ENCODE results near the gene IL22. TPM values are rescaled to one million over a fixed set of nuclear protein-coding genes. Genes with fewer than 3 reads are reported as not detected.

IL22 gene
- total RNA-seq, 1 experiment from 2014 or later: not detected

GRCh38 chr12:68242777-68243176 is 10.6 kb downstream of the IL22 start:
- ChIA-PET POLR2A (no interaction called here), CTCF (no interaction called here)
- no peak overlapping the region for H3K27ac Mint-ChIP-seq
- no peak for ATAC-seq
- no peak overlapping the region for H3K4me3 Mint-ChIP-seq
- no peak for DNase-seq (ENCODE audit: low spot score)
- H3K27me3 Mint-ChIP-seq (ENCODE audit: low read depth): peaks cover 3% of the 10 kb centered on the region; the same call in 1 of the 2 replicates
- peaks cover 12% of the 10 kb centered on the region for H3K36me3 Mint-ChIP-seq
- peaks cover 20% of the 10 kb centered on the region for H3K9me3 Mint-ChIP-seq
- TF ChIP-seq NR1H2 (CRISPR knock-in tag; IDR thresholded peaks at IDR 0.05): no peak
- no peak for TF ChIP-seq SP1 (CRISPR knock-in tag; conservative IDR thresholded peaks at IDR 0.05)
- no peak for TF ChIP-seq GRHL2 (CRISPR knock-in tag; IDR thresholded peaks at IDR 0.05; ENCODE audit: insufficient replicate concordance, severe bottlenecking)
- TF ChIP-seq TEAD1 (CRISPR knock-in tag; IDR thresholded peaks at IDR 0.05): no peak
- TF ChIP-seq IRF2 (CRISPR knock-in tag; IDR thresholded peaks at IDR 0.05; ENCODE audit: borderline replicate concordance, low read depth): no peak
- no peak for TF ChIP-seq CDX4 (CRISPR knock-in tag; IDR thresholded peaks at IDR 0.05; ENCODE audit: borderline replicate concordance)
- no peak for TF ChIP-seq ZNF512 (CRISPR knock-in tag; IDR thresholded peaks at IDR 0.05; ENCODE audit: borderline replicate concordance)
- TF ChIP-seq HMGXB4 (CRISPR knock-in tag; IDR thresholded peaks at IDR 0.05): no peak
- TF ChIP-seq GABPB1 (CRISPR knock-in tag; IDR thresholded peaks at IDR 0.05): no peak
- no peak for TF ChIP-seq CREM (CRISPR knock-in tag; IDR thresholded peaks at IDR 0.05)
- no peak for TF ChIP-seq ZNF263 (CRISPR knock-in tag; IDR thresholded peaks at IDR 0.05; ENCODE audit: low read depth)
- no peak for TF ChIP-seq ERG (CRISPR knock-in tag; IDR thresholded peaks at IDR 0.05)
- TF ChIP-seq MLX (CRISPR knock-in tag; IDR thresholded peaks at IDR 0.05): no peak
- H3K4me1 Mint-ChIP-seq: no peaks in the 10 kb centered on the region

- H3K4me3 Mint-ChIP-seq: no peak overlapping the region
- ATAC-seq (no peak), DNase-seq (ENCODE audit: low spot score) (no peak)
- no peaks in the 10 kb centered on the region for H3K36me3 Mint-ChIP-seq
- ChIA-PET CTCF (no interaction called here), POLR2A (no interaction called here)
- peaks cover 3% of the 10 kb centered on the region; the same call in 1 of the 2 replicates for H3K9me3 Mint-ChIP-seq
- no peaks in the 10 kb centered on the region for H3K27me3 Mint-ChIP-seq (ENCODE audit: low read depth)
- H3K4me1 Mint-ChIP-seq: no peaks in the 10 kb centered on the region
- H3K27ac Mint-ChIP-seq: no peak overlapping the region
- TF ChIP-seq ZNF425 (CRISPR knock-in tag; conservative IDR thresholded peaks at IDR 0.05) (no peak), NFE2L1 (CRISPR knock-in tag; IDR thresholded peaks at IDR 0.05) (no peak), TEAD4 (CRISPR knock-in tag; IDR thresholded peaks at IDR 0.05) (no peak), CDX4 (CRISPR knock-in tag; IDR thresholded peaks at IDR 0.05; ENCODE audit: borderline replicate concordance) (no peak), ATF2 (CRISPR knock-in tag; IDR thresholded peaks at IDR 0.05; ENCODE audit: borderline replicate concordance, low read depth) (no peak), IRF2 (CRISPR knock-in tag; IDR thresholded peaks at IDR 0.05; ENCODE audit: borderline replicate concordance, low read depth) (no peak), PREB (CRISPR knock-in tag; IDR thresholded peaks at IDR 0.05; ENCODE audit: borderline replicate concordance) (no peak), GTF2I (CRISPR knock-in tag; conservative IDR thresholded peaks at IDR 0.05) (no peak), EMX1 (CRISPR knock-in tag; IDR thresholded peaks at IDR 0.05) (no peak), E2F5 (CRISPR knock-in tag; IDR thresholded peaks at IDR 0.05) (no peak)
Measured at GRCh38 chr12:68240975-68241374, 12.4 kb downstream of the IL22 start.
